ENCODE data around the gene VMP1. TPM values are rescaled to one million over a fixed set of nuclear protein-coding genes. Genes with fewer than 3 reads are reported as not detected.
"Not testable (repeated sequence)": the region's sequence is repeated elsewhere in the genome, so short reads cannot be mapped to it uniquely, and the experiment has no call there.

VMP1 gene
- total and polyA plus RNA-seq, 4 donors: 46.4 to 118 (median 71.6) TPM

GRCh38 chr17:59841091-59841881 is 133.8 kb downstream of the VMP1 start:
- peaks cover 3 to 27% (median 14%) of the 10 kb centered on the region in 4 donors for H3K4me1 ChIP-seq (ENCODE audit: control insufficient read depth in 4 of 4, insufficient read depth in 4 of 4, low read length in 3 of 4)
- not testable (repeated sequence) for DNase-seq (ENCODE audit: low spot score); H3K27me3 ChIP-seq (ENCODE audit: control insufficient read depth in 4 of 4, insufficient read depth in 4 of 4, low read length in 3 of 4); H3K9me3 ChIP-seq (ENCODE audit: control insufficient read depth in 4 of 4, low read length in 3 of 4); H3K36me3 ChIP-seq (ENCODE audit: control insufficient read depth in 4 of 4, insufficient read depth in 3 of 4, low read depth in 1 of 4, low read length in 3 of 4)
- H3K4me3 ChIP-seq (ENCODE audit: low read depth in 1 of 3, low read length in 3 of 3): peak overlapping the region; percentile 68 to 100 (median 92)
- peak overlapping the region; percentile 100 for H3K9ac ChIP-seq (ENCODE audit: low read depth in 1 of 2, low read length in 2 of 2)
- peak; percentile 7 for TF ChIP-seq YY1 (IDR thresholded peaks at IDR 0.05)
- peak overlapping the region; percentile 99 to 100 for H3K27ac ChIP-seq (ENCODE audit: low read depth in 1 of 2, low read length in 2 of 2)
- WGBS: 29% methylated on average over 7 of the region's 7 CpGs

- TF ChIP-seq JUND (IDR thresholded peaks at IDR 0.05): peak in 1 of 2 donors; percentile 6
- not testable (repeated sequence) for DNase-seq (ENCODE audit: low spot score); H3K27me3 ChIP-seq (ENCODE audit: control insufficient read depth in 4 of 4, insufficient read depth in 4 of 4, low read length in 3 of 4); H3K36me3 ChIP-seq (ENCODE audit: control insufficient read depth in 4 of 4, insufficient read depth in 3 of 4, low read depth in 1 of 4, low read length in 3 of 4); H3K4me3 ChIP-seq (ENCODE audit: low read depth in 1 of 3, low read length in 3 of 3); H3K9ac ChIP-seq (ENCODE audit: low read depth in 1 of 2, low read length in 2 of 2); H3K9me3 ChIP-seq (ENCODE audit: control insufficient read depth in 4 of 4, low read length in 3 of 4)
- Histone ChIP-seq H3K27ac (ENCODE audit: low read depth in 1 of 2, low read length in 2 of 2) (peak overlapping the region; percentile 39 to 99), H3K4me1 (ENCODE audit: control insufficient read depth in 4 of 4, insufficient read depth in 4 of 4, low read length in 3 of 4) (peaks cover 5 to 30% (median 20%) of the 10 kb centered on the region in 4 donors)
- 61% methylated on average over 4 of the region's 4 CpGs for WGBS
Observed at GRCh38 chr17:59841882-59842263, 134.4 kb downstream of the VMP1 start.

- no peak overlapping the region for H3K9ac ChIP-seq (ENCODE audit: low read depth in 1 of 2, low read length in 2 of 2)
- WGBS: 69% methylated on average over 13 of the region's 13 CpGs
- H3K4me1 ChIP-seq (ENCODE audit: control insufficient read depth in 4 of 4, insufficient read depth in 4 of 4, low read length in 3 of 4): peaks cover 11 to 35% (median 26%) of the 10 kb centered on the region in 4 donors
- no peaks in the 10 kb centered on the region for H3K27me3 ChIP-seq (ENCODE audit: control insufficient read depth in 4 of 4, insufficient read depth in 4 of 4, low read length in 3 of 4)
- peak overlapping the region; percentile 96 to 99 for H3K27ac ChIP-seq (ENCODE audit: low read depth in 1 of 2, low read length in 2 of 2)
- H3K9me3 ChIP-seq (ENCODE audit: control insufficient read depth in 4 of 4, low read length in 3 of 4): no peaks in the 10 kb centered on the region
- H3K36me3 ChIP-seq (ENCODE audit: control insufficient read depth in 4 of 4, insufficient read depth in 3 of 4, low read depth in 1 of 4, low read length in 3 of 4): peaks cover 0 to 9% (median 5%) of the 10 kb centered on the region in 4 donors
- no peak overlapping the region for H3K4me3 ChIP-seq (ENCODE audit: low read depth in 1 of 3, low read length in 3 of 3)
- no peak for TF ChIP-seq MAX (IDR thresholded peaks at IDR 0.05)
- no peak for TF ChIP-seq NR2F2 (IDR thresholded peaks at IDR 0.05)
- TF ChIP-seq CTCF (IDR thresholded peaks at IDR 0.05; ENCODE audit: low read depth, low read length, missing input control): no peak
- no peak for TF ChIP-seq GABPA (IDR thresholded peaks at IDR 0.05 in 1 of 2, conservative IDR thresholded peaks at IDR 0.05 in 1 of 2)
- no peak for TF ChIP-seq ATF3 (IDR thresholded peaks at IDR 0.05)
- peak; percentile 12 for TF ChIP-seq ZBTB33 (IDR thresholded peaks at IDR 0.05)
- peak in 1 of 2 donors; percentile 29 for TF ChIP-seq HNF4A (conservative IDR thresholded peaks at IDR 0.05)
- no peak for TF ChIP-seq RXRA (IDR thresholded peaks at IDR 0.05)
- TF ChIP-seq SP1 (IDR thresholded peaks at IDR 0.05): peak; percentile 27
- TF ChIP-seq TAF1 (conservative IDR thresholded peaks at IDR 0.05): no peak
- TF ChIP-seq HNF4G (IDR thresholded peaks at IDR 0.05): no peak
- TF ChIP-seq EGR1 (IDR thresholded peaks at IDR 0.05; ENCODE audit: low read depth in 2 of 2): peak in 1 of 2 donors; percentile 13
- peak in 1 of 2 donors; percentile 65 for TF ChIP-seq JUND (IDR thresholded peaks at IDR 0.05)
- TF ChIP-seq RAD21 (IDR thresholded peaks at IDR 0.05): no peak
- TF ChIP-seq REST (IDR thresholded peaks at IDR 0.05): peak; percentile 88
- peak; percentile 55 for TF ChIP-seq YY1 (IDR thresholded peaks at IDR 0.05)
- no peak for DNase-seq (ENCODE audit: low spot score)
Observed at GRCh38 chr17:59842901-59843652, 135.6 kb downstream of the VMP1 start.

Measured in liver (tissue), 9 donors.